Nephron progenitor cell (in vitro differentiated cells): Measurements from ENCODE around the gene SIK1.

Source experiments
- DNase-seq: peaks from one replicate; pipeline ENCODE4 v3.0.0; 2021
- H3K27ac Mint-ChIP-seq: 2 replicates; pipeline ENCODE4 v1.8.0; 2021; ENCODE audit warnings: mild to moderate bottlenecking, moderate library complexity, mixed read lengths
- H3K27me3 Mint-ChIP-seq: 2 replicates; pipeline ENCODE4 v1.8.0; 2021; ENCODE audit warnings: mild to moderate bottlenecking, low read depth, mixed read lengths; ENCODE audit not compliant: poor library complexity
- H3K36me3 Mint-ChIP-seq: 2 replicates; pipeline ENCODE4 v1.8.0; 2021; ENCODE audit warnings: low read depth, mixed read lengths
- H3K4me1 Mint-ChIP-seq: 2 replicates; pipeline ENCODE4 v1.8.0; 2021; ENCODE audit warnings: mixed read lengths
- H3K4me3 Mint-ChIP-seq: 2 replicates; pipeline ENCODE4 v1.8.0; 2021; ENCODE audit warnings: mild to moderate bottlenecking, moderate library complexity, mixed read lengths
- H3K9me3 Mint-ChIP-seq: 2 replicates; pipeline ENCODE4 v1.8.0; 2021; ENCODE audit warnings: mild to moderate bottlenecking, moderate library complexity, mixed read lengths
- CTCF ChIP-seq: fragments of 200-600 bp; sonication (generic); IDR thresholded peaks from 2 replicates; pipeline ENCODE4 v1.5.0; 2021; ENCODE audit warnings: antibody characterized with exemption

The SIK1 gene

GRCh38 chr21:43367859-43368258 is 59.1 kb downstream of the SIK1 start:
- no peak overlapping the region for H3K4me3 Mint-ChIP-seq
- H3K27me3 Mint-ChIP-seq = peaks cover 4% of the 10 kb centered on the region
- peaks cover 74% of the 10 kb centered on the region for H3K4me1 Mint-ChIP-seq
- TF ChIP-seq CTCF = no peak
- no peak overlapping the region for H3K27ac Mint-ChIP-seq
- no peaks in the 10 kb centered on the region for H3K36me3 Mint-ChIP-seq
- H3K9me3 Mint-ChIP-seq = no peaks in the 10 kb centered on the region
- no peak for DNase-seq

GRCh38 chr21:43367296-43367695 is 59.6 kb downstream of the SIK1 start:
- no peak for TF ChIP-seq CTCF
- Mint-ChIP-seq H3K4me1 (peaks cover 80% of the 10 kb centered on the region), H3K27me3 (peaks cover 6% of the 10 kb centered on the region), H3K9me3 (no peaks in the 10 kb centered on the region), H3K36me3 (no peaks in the 10 kb centered on the region), H3K27ac (no peak overlapping the region), H3K4me3 (no peak overlapping the region)
- no peak for DNase-seq

GRCh38 chr21:43366656-43367055 is 60.3 kb downstream of the SIK1 start:
- no peak for DNase-seq
- Mint-ChIP-seq H3K27me3 (peaks cover 6% of the 10 kb centered on the region), H3K36me3 (no peaks in the 10 kb centered on the region), H3K4me1 (peaks cover 86% of the 10 kb centered on the region), H3K9me3 (no peaks in the 10 kb centered on the region), H3K27ac (no peak overlapping the region), H3K4me3 (no peak overlapping the region)
- no peak for TF ChIP-seq CTCF

GRCh38 chr21:43365611-43366426 is 61.1 kb downstream of the SIK1 start:
- peak overlapping the region; percentile 83 for H3K27ac Mint-ChIP-seq
- H3K36me3 Mint-ChIP-seq = no peaks in the 10 kb centered on the region
- H3K9me3 Mint-ChIP-seq = no peaks in the 10 kb centered on the region
- H3K4me3 Mint-ChIP-seq = no peak overlapping the region
- peaks cover 87% of the 10 kb centered on the region for H3K4me1 Mint-ChIP-seq
- TF ChIP-seq CTCF = no peak
- DNase-seq = no peak
- peaks cover 9% of the 10 kb centered on the region for H3K27me3 Mint-ChIP-seq

- no peaks in the 10 kb centered on the region for H3K36me3 Mint-ChIP-seq
- no peak for TF ChIP-seq CTCF
- DNase-seq = no peak
- no peak overlapping the region for H3K27ac Mint-ChIP-seq
- H3K27me3 Mint-ChIP-seq = peaks cover 10% of the 10 kb centered on the region
- no peaks in the 10 kb centered on the region for H3K9me3 Mint-ChIP-seq
- no peak overlapping the region for H3K4me3 Mint-ChIP-seq
- peaks cover 84% of the 10 kb centered on the region for H3K4me1 Mint-ChIP-seq
Measured at GRCh38 chr21:43364851-43365424, 62.0 kb downstream of the SIK1 start.
